HCT116 (cell line): ENCODE data around the gene IGSF5. TPM values are rescaled to one million over a fixed set of nuclear protein-coding genes. Genes with fewer than 3 reads are reported as not detected.

Source experiments
- ATAC-seq: fragments of 200-7000 bp; cut with Tn5 transposase; 2 replicates; pipeline ENCODE4 v1.9.1; 2020; ENCODE audit warnings: mild to moderate bottlenecking, moderate library complexity
- BruUV-seq: library from RNA; stranded (reverse); fragments of 400-500 nt; replicated peaks from 2 replicates; lab custom pipeline; 2021; lab: Mats Ljungman, UMichigan
- CTCF ChIA-PET: fragments of 300-600 bp; sonication (Branson Sonifier 250); formaldehyde crosslinking; loops from one replicate; lab custom pipeline; 2021; ENCODE audit warnings: antibody characterized with exemption; lab: Charles Lee
- POLR2A ChIA-PET: fragments of 300-600, 350-600 bp; sonication (Branson Sonifier 250); formaldehyde crosslinking; loops from one replicate; lab custom pipeline; 2021; ENCODE audit warnings: antibody characterized with exemption; lab: Charles Lee
- RAD21 ChIA-PET, 2 experiments: fragments of 300-600 bp; sonication (Branson Sonifier 250); formaldehyde crosslinking; loops; one replicate each; lab custom pipeline; 2023; ENCODE audit warnings: low total read pairs in 2 of 2; ENCODE audit not compliant: uncharacterized antibody in 2 of 2, unreplicated experiment in 2 of 2, low non-redundant PET in 1 of 2; lab: Charles Lee
- DNase-seq: peaks from one replicate; pipeline ENCODE4 v3.0.0-alpha.2; 2010; ENCODE audit warnings: low read depth, low spot score
- H2AFZ ChIP-seq: fragments of 200-600 bp; shearing (Covaris generic), sonication (generic); 2 replicates; pipeline ENCODE4 v1.6.1; 2017; ENCODE audit warnings: low read depth, mixed run types, mixed read lengths, antibody characterized with exemption, low read length; ENCODE audit not compliant: poor library complexity, severe bottlenecking
- H3K27ac ChIP-seq: 2 replicates; pipeline ENCODE4 v1.5.1; 2012; ENCODE audit warnings: low read depth, low read length
- H3K27me3 ChIP-seq: fragments of 200-600 bp; sonication (generic); 2 replicates; pipeline ENCODE4 v1.6.1; 2016; ENCODE audit warnings: mixed run types, low read length, mixed read lengths; ENCODE audit not compliant: insufficient read depth
- H3K36me3 ChIP-seq, 2 experiments: fragments of 200-500 bp in 1 of 2; fragments of 200-600 bp in 1 of 2; sonication (Bioruptor generic) in 1 of 2; sonication (generic) in 1 of 2; 2 replicates each; pipeline versions ENCODE4 v1.5.1 to v1.6.1; 2014 to 2016; ENCODE audit warnings: low read length in 2 of 2, inconsistent platforms in 1 of 2, mixed read lengths in 1 of 2, mixed run types in 1 of 2; ENCODE audit not compliant: insufficient read depth in 2 of 2, control insufficient read depth in 1 of 2
- H3K4me1 ChIP-seq, 2 experiments: fragments of 200-600 bp in 1 of 2; sonication (generic) in 1 of 2; 2 replicates each; pipeline versions ENCODE4 v1.5.1 to v1.6.1; 2012 to 2017; ENCODE audit warnings: low read length in 2 of 2, inconsistent platforms in 1 of 2, mild to moderate bottlenecking in 1 of 2, mixed read lengths in 1 of 2, mixed run types in 1 of 2, moderate library complexity in 1 of 2; ENCODE audit not compliant: insufficient read depth in 2 of 2, control insufficient read depth in 1 of 2
- H3K4me2 ChIP-seq: fragments of 200-600 bp; sonication (generic); 2 replicates; pipeline ENCODE4 v1.6.1; 2017; ENCODE audit warnings: mixed run types, low read length, mixed read lengths
- H3K4me3 ChIP-seq, 2 experiments: fragments of 200-600 bp in 1 of 2; sonication (generic) in 1 of 2; replicated peaks in 1 of 2; 2 replicates each; pipeline ENCODE4 v1.5.1; 2011 to 2016; ENCODE audit warnings: low read length in 2 of 2, control low read depth in 1 of 2, low read depth in 1 of 2, mild to moderate bottlenecking in 1 of 2, mixed read lengths in 1 of 2, mixed run types in 1 of 2
- H3K79me2 ChIP-seq: fragments of 200-600 bp; sonication (generic); 2 replicates; pipeline ENCODE4 v1.6.1; 2017; ENCODE audit warnings: mild to moderate bottlenecking, mixed run types, low read length, moderate library complexity, mixed read lengths; ENCODE audit not compliant: insufficient read depth
- H3K9ac ChIP-seq: fragments of 200-600 bp; sonication (generic); 2 replicates; pipeline ENCODE4 v1.6.1; 2016; ENCODE audit warnings: low read length, mixed read lengths
- H3K9me2 ChIP-seq: fragments of 200-600 bp; sonication (generic), shearing (Covaris generic); 2 replicates; pipeline ENCODE4 v1.6.1; 2017; ENCODE audit warnings: mixed run types, mild to moderate bottlenecking, moderate library complexity; ENCODE audit not compliant: insufficient read depth
- H3K9me3 ChIP-seq, 2 experiments: fragments of 200-500 bp in 1 of 2; fragments of 200-600 bp in 1 of 2; sonication (Bioruptor generic) in 1 of 2; sonication (generic) in 1 of 2; 2 replicates each; pipeline ENCODE4 v1.6.1; 2014 to 2017; ENCODE audit warnings: low read length in 2 of 2, mixed read lengths in 2 of 2, inconsistent platforms in 1 of 2, low read depth in 1 of 2, mild to moderate bottlenecking in 1 of 2, mixed run types in 1 of 2, moderate library complexity in 1 of 2; ENCODE audit not compliant: control insufficient read depth in 1 of 2, insufficient read depth in 1 of 2
- H4K20me1 ChIP-seq: fragments of 200-600 bp; sonication (generic), shearing (Covaris generic); 2 replicates; pipeline ENCODE4 v1.6.1; 2017; ENCODE audit warnings: mixed run types, mild to moderate bottlenecking, moderate library complexity; ENCODE audit not compliant: insufficient read depth
- CEBPB ChIP-seq: IDR thresholded peaks from 2 replicates; pipeline ENCODE4 v1.6.1; 2012; ENCODE audit warnings: low read depth
- CTCF ChIP-seq, 3 experiments: fragments of 200-600 bp in 1 of 3; sonication (generic) in 1 of 3; IDR thresholded peaks in 2 of 3; conservative IDR thresholded peaks in 1 of 3; 2 replicates each; pipeline ENCODE4 v1.5.1; 2012 to 2017; ENCODE audit warnings: low read depth in 2 of 3, low read length in 2 of 3, antibody characterized with exemption in 1 of 3, borderline replicate concordance in 1 of 3, control low read depth in 1 of 3, mild to moderate bottlenecking in 1 of 3, mixed read lengths in 1 of 3, mixed run types in 1 of 3, moderate library complexity in 1 of 3; ENCODE audit not compliant: insufficient read depth in 1 of 3
- EZH2 ChIP-seq: fragments of 200-600 bp; sonication (generic); IDR thresholded peaks from 2 replicates; pipeline ENCODE4 v1.6.1; 2017; ENCODE audit warnings: antibody characterized with exemption, mixed run types
- EZH2phosphoT487 ChIP-seq: fragments of 200-600 bp; IDR thresholded peaks from 2 replicates; pipeline ENCODE4 v1.6.1; 2018; ENCODE audit warnings: antibody characterized with exemption, borderline replicate concordance
- FOSL1 ChIP-seq: IDR thresholded peaks from 2 replicates; pipeline ENCODE4 v1.6.1; 2012; ENCODE audit warnings: low read depth
- JUND ChIP-seq: IDR thresholded peaks from 2 replicates; pipeline ENCODE4 v1.6.1; 2012
- POLR2AphosphoS5 ChIP-seq: IDR thresholded peaks from 2 replicates; pipeline ENCODE4 v1.6.1; 2011; ENCODE audit warnings: mild to moderate bottlenecking, low read depth, low read length, moderate library complexity
- SP1 ChIP-seq: IDR thresholded peaks from 2 replicates; pipeline ENCODE4 v1.6.1; 2012; ENCODE audit warnings: low read depth
- TCF7L2 ChIP-seq: IDR thresholded peaks from 2 replicates; pipeline ENCODE4 v1.7.0; 2011; ENCODE audit warnings: borderline replicate concordance, inconsistent platforms; ENCODE audit not compliant: insufficient read depth, insufficient read length; ENCODE audit errors: extremely low read depth
- YY1 ChIP-seq: IDR thresholded peaks from 2 replicates; pipeline ENCODE4 v1.6.1; 2011; ENCODE audit warnings: low read length, low read depth, moderate library complexity, mild to moderate bottlenecking; ENCODE audit not compliant: insufficient replicate concordance; ENCODE audit errors: extremely low read depth
- ZFX ChIP-seq: fragments of 450-650 bp; IDR thresholded peaks from 2 replicates; pipeline ENCODE4 v1.6.1; 2017
- ZNF274 ChIP-seq: fragments of 200-500 bp; sonication (Bioruptor generic); IDR thresholded peaks from 2 replicates; pipeline ENCODE4 v1.6.1; 2014; ENCODE audit warnings: mild to moderate bottlenecking, low read depth, low read length, inconsistent platforms
- intact Hi-C: fragments of 100-400 bp; cut with micrococcal nuclease; formaldehyde crosslinking; loops from 2 replicates; pipeline ENCODE4 v1.10.0; 2022
- total RNA-seq: library from RNA; stranded (reverse); gene quantifications from one replicate; pipeline ENCODE4 v1.2.1, GENCODE V29; 2021; ENCODE audit not compliant: unreplicated experiment
- TF ChIP-seq, protein P1 (sequence below): IDR thresholded peaks from 2 replicates; pipeline ENCODE4 v1.6.1; 2012

IGSF5 gene
- total RNA-seq, 1 experiment from 2014 or later: not detected

- H3K36me3 ChIP-seq: no peaks in the 10 kb centered on the region
- ChIA-PET RAD21 (no interaction called here), POLR2A (no interaction called here), CTCF (no interaction called here)
- no peak for DNase-seq
- no peak overlapping the region for H2AFZ ChIP-seq
- no peaks in the 10 kb centered on the region; a peak in 1 of 4 replicates for H3K4me1 ChIP-seq
- BruUV-seq: no TSS peak
- TF ChIP-seq SP1 (no peak), CEBPB (no peak), CTCF (IDR thresholded peaks at IDR 0.05 in 2 of 3, conservative IDR thresholded peaks at IDR 0.05 in 1 of 3; ENCODE audit: borderline replicate concordance in 1 of 3, insufficient read depth in 1 of 3, low read depth in 2 of 3, low read length in 2 of 3) (no peak), ZNF274 (no peak), TCF7L2 (no peak), ZFX (no peak), EZH2phosphoT487 (no peak), YY1 (no peak), FOSL1 (no peak), EZH2 (no peak), JUND (no peak), POLR2AphosphoS5 (no peak)
- TF ChIP-seq, protein P1, sequence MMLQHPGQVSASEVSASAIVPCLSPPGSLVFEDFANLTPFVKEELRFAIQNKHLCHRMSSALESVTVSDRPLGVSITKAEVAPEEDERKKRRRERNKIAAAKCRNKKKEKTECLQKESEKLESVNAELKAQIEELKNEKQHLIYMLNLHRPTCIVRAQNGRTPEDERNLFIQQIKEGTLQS: no peak
- no peak overlapping the region for H3K4me2 ChIP-seq
- no peaks in the 10 kb centered on the region for H3K27me3 ChIP-seq
- intact Hi-C loops: no loop called here
- H3K79me2 ChIP-seq: no peaks in the 10 kb centered on the region
- H3K27ac ChIP-seq: no peak overlapping the region
- no peak for ATAC-seq
- H4K20me1 ChIP-seq: no peaks in the 10 kb centered on the region
- no peak overlapping the region for H3K9ac ChIP-seq
- no peaks in the 10 kb centered on the region for H3K9me2 ChIP-seq
- no peak overlapping the region for H3K4me3 ChIP-seq
- no peaks in the 10 kb centered on the region for H3K9me3 ChIP-seq
Measured at GRCh38 chr21:39851002-39851618, 106.1 kb downstream of the IGSF5 start.

Other genes with a start within 250 kb of the IGSF5 start
- gene B3GALT5, start 132.2 kb upstream of the IGSF5 start, total RNA-seq: 1.2 TPM
- not detected for gene PCP4, start 122.3 kb downstream of the IGSF5 start, total RNA-seq